ENCODE data around the gene PTPRG. TPM values are rescaled to one million over a fixed set of nuclear protein-coding genes. Genes with fewer than 3 reads are reported as not detected.

Gene PTPRG
- total RNA-seq, 1 experiment from 2014 or later: 0.74 TPM

DNA sequence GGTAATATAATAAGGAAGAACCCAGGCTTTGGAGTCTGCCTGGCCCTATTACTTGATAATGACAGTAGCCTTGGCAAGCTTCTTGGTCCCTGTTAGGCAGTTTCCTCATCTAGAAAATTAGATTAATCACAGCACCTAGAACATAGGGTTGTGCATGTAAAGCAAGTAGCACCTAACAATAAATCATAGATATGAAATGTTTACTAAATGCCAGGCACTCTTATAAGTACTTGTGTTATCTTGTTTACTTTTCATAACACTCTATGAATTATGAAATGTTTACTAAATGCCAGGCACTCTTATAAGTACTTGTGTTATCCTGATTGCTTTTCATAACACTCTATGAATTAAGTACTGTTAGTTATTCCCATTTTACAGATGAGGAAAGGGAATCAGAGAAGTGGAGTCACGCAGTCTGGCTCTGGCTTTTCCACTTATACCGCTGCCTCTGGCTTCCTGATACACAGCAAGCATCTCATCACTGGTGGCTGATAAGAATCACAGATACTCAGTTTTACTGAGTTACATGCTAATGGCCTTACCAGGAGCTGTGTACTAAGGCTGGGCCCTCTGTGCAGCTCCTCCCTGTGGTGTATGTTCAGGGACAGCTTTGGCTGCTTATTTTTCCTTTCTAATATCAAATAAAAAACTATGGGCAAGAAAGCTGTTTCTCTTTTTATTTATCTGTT is 688.6 kb downstream of the PTPRG start:
- Histone ChIP-seq H3K27me3 (ENCODE audit: control insufficient read depth, insufficient read depth, low read length) (no peaks in the 10 kb centered on the region), H3K27ac (ENCODE audit: low read length) (no peak overlapping the region), H3K4me1 (ENCODE audit: control insufficient read depth, insufficient read depth, low read length) (no peaks in the 10 kb centered on the region), H3K36me3 (ENCODE audit: control insufficient read depth, insufficient read depth, low read length) (no peaks in the 10 kb centered on the region; the same call in 1 of the 2 replicates), H3K9me3 (ENCODE audit: control insufficient read depth, insufficient read depth, low read depth, low read length) (no peaks in the 10 kb centered on the region), H3K4me3 (ENCODE audit: low read depth in 2 of 2, low read length in 2 of 2) (no peak overlapping the region)
- ChIA-PET POLR2A (no interaction called here), CTCF (interaction anchor here (0.6 kb wide), 1 partner anchor 310 kb away, joined by 3 read pairs; no protein-coding TSS in a partner anchor)
- intact Hi-C loops (cut with micrococcal nuclease; ENCODE audit: unreplicated experiment): no loop called here
- ATAC-seq: no peak
- in situ Hi-C loops (cut with HindIII; ENCODE audit: low pct_unique_long_range_greater_than_20kb, low sequenced_read_pairs): no loop called here
- TF ChIP-seq SIN3A (IDR thresholded peaks at IDR 0.05; ENCODE audit: borderline replicate concordance, insufficient read depth, low read depth, low read length) (no peak), POLR2AphosphoS5 (IDR thresholded peaks at IDR 0.05; ENCODE audit: low read depth, low read length) (no peak), TCF7L2 (IDR thresholded peaks at IDR 0.05; ENCODE audit: low read depth, low read length) (no peak)
- TF ChIP-seq, protein P1, sequence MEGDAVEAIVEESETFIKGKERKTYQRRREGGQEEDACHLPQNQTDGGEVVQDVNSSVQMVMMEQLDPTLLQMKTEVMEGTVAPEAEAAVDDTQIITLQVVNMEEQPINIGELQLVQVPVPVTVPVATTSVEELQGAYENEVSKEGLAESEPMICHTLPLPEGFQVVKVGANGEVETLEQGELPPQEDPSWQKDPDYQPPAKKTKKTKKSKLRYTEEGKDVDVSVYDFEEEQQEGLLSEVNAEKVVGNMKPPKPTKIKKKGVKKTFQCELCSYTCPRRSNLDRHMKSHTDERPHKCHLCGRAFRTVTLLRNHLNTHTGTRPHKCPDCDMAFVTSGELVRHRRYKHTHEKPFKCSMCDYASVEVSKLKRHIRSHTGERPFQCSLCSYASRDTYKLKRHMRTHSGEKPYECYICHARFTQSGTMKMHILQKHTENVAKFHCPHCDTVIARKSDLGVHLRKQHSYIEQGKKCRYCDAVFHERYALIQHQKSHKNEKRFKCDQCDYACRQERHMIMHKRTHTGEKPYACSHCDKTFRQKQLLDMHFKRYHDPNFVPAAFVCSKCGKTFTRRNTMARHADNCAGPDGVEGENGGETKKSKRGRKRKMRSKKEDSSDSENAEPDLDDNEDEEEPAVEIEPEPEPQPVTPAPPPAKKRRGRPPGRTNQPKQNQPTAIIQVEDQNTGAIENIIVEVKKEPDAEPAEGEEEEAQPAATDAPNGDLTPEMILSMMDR (IDR thresholded peaks at IDR 0.05): no peak
- TF ChIP-seq, protein P2, sequence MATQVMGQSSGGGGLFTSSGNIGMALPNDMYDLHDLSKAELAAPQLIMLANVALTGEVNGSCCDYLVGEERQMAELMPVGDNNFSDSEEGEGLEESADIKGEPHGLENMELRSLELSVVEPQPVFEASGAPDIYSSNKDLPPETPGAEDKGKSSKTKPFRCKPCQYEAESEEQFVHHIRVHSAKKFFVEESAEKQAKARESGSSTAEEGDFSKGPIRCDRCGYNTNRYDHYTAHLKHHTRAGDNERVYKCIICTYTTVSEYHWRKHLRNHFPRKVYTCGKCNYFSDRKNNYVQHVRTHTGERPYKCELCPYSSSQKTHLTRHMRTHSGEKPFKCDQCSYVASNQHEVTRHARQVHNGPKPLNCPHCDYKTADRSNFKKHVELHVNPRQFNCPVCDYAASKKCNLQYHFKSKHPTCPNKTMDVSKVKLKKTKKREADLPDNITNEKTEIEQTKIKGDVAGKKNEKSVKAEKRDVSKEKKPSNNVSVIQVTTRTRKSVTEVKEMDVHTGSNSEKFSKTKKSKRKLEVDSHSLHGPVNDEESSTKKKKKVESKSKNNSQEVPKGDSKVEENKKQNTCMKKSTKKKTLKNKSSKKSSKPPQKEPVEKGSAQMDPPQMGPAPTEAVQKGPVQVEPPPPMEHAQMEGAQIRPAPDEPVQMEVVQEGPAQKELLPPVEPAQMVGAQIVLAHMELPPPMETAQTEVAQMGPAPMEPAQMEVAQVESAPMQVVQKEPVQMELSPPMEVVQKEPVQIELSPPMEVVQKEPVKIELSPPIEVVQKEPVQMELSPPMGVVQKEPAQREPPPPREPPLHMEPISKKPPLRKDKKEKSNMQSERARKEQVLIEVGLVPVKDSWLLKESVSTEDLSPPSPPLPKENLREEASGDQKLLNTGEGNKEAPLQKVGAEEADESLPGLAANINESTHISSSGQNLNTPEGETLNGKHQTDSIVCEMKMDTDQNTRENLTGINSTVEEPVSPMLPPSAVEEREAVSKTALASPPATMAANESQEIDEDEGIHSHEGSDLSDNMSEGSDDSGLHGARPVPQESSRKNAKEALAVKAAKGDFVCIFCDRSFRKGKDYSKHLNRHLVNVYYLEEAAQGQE (IDR thresholded peaks at IDR 0.05; ENCODE audit: insufficient read depth in 1 of 2, low read depth in 2 of 2, low read length in 1 of 2): no peak
- BruUV-seq (replicated peaks): no TSS peak
- no peak for DNase-seq (ENCODE audit: low read depth, low spot score)

DNA sequence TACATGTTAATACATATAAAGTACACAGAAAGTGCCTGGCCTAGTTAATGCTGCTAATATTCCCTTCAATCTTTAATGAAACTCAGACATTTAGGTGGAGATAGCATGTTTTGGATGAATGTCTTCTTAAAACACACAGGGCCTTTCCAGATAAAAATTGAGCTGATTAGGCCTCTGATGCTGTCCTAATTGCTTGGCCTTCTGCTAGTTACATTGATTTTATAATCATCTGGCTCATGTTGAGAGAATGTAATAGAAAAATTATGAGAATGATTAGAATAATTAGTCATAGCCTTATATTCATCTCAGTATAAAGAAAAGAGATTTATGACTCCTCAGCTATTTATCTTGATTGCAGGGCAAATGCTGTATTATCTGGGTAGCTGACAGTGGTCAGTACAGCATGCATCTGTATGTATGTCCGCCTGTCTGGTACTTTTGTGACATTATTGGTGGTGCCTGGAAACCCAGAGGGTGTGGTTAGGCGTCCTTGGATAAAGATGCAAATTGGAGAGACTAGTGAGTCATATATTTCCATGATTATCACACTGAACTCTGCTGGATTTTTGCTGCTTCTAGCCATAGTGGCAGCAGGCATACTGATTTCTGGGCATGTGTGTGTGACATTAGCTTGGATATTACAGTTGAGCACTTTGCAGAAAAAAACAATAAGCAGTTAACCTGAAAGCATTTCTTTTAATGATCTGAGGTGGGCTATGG is 691.2 kb downstream of the PTPRG start:
- H3K4me1 ChIP-seq (ENCODE audit: control insufficient read depth, insufficient read depth, low read length): no peaks in the 10 kb centered on the region
- no peak overlapping the region for H3K4me3 ChIP-seq (ENCODE audit: low read depth in 2 of 2, low read length in 2 of 2)
- ChIA-PET POLR2A (no interaction called here), CTCF (no interaction called here)
- TF ChIP-seq SIN3A (IDR thresholded peaks at IDR 0.05; ENCODE audit: borderline replicate concordance, insufficient read depth, low read depth, low read length) (no peak), POLR2AphosphoS5 (IDR thresholded peaks at IDR 0.05; ENCODE audit: low read depth, low read length) (no peak), TCF7L2 (IDR thresholded peaks at IDR 0.05; ENCODE audit: low read depth, low read length) (no peak)
- TF ChIP-seq, protein P1 (IDR thresholded peaks at IDR 0.05): no peak
- TF ChIP-seq, protein P2 (IDR thresholded peaks at IDR 0.05; ENCODE audit: insufficient read depth in 1 of 2, low read depth in 2 of 2, low read length in 1 of 2): no peak
- ATAC-seq (no peak), DNase-seq (ENCODE audit: low read depth, low spot score) (no peak)
- intact Hi-C loops (cut with micrococcal nuclease; ENCODE audit: unreplicated experiment): no loop called here
- no peaks in the 10 kb centered on the region for H3K27me3 ChIP-seq (ENCODE audit: control insufficient read depth, insufficient read depth, low read length)
- no peak overlapping the region for H3K27ac ChIP-seq (ENCODE audit: low read length)
- H3K36me3 ChIP-seq (ENCODE audit: control insufficient read depth, insufficient read depth, low read length): no peaks in the 10 kb centered on the region; the same call in 1 of the 2 replicates
- H3K9me3 ChIP-seq (ENCODE audit: control insufficient read depth, insufficient read depth, low read depth, low read length): no peaks in the 10 kb centered on the region
- in situ Hi-C loops (cut with HindIII; ENCODE audit: low pct_unique_long_range_greater_than_20kb, low sequenced_read_pairs): no loop called here
- BruUV-seq (replicated peaks): no TSS peak

Data from Panc1 (cell line).